HG03571 (cell line): Measurements from ENCODE around the gene SNX9.

Experiments used
- ATAC-seq: cut with Tn5 transposase; IDR thresholded peaks from one replicate; pipeline ENCODE4 v1.9.1; 2021; ENCODE audit not compliant: unreplicated experiment

The SNX9 gene

DNA sequence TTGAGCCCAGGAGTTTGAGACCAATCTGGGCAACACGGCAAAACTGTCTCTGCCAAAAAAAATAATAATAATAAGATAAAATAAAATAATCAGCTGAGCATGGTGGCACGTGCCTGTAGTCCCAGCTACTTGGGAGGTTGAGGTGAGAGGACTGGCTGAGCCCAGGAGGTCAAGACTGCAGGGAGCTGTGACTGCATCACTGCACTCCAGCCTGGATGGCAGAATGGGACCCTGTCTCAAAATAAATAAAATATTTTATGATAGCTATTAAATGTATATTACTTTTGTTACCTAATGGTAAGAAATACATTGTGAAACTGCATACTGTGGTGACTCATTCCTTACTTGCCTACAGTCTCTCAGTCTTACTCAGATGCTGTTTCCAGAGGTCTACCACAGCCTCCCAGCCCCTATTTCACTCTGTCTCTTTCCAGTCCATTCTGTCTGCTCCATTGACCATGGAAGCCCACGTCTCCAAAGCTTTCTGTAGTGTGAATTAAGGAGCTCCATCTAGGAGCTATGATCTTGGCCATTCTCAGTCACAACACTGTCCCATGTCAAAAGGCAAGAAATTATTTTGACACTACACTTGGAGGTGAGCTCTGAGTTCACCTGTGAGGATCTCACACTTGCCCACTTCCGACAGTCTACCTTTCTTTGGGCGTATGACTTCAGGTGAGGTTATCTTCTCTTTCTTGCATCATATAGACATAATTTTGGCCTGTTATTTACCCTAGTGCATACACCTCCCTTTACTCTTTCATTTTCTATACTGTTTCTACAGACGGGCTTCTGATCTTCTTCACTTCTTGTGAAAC is 22.4 kb upstream of the SNX9 start:
- ATAC-seq, result peak; percentile 93

DNA sequence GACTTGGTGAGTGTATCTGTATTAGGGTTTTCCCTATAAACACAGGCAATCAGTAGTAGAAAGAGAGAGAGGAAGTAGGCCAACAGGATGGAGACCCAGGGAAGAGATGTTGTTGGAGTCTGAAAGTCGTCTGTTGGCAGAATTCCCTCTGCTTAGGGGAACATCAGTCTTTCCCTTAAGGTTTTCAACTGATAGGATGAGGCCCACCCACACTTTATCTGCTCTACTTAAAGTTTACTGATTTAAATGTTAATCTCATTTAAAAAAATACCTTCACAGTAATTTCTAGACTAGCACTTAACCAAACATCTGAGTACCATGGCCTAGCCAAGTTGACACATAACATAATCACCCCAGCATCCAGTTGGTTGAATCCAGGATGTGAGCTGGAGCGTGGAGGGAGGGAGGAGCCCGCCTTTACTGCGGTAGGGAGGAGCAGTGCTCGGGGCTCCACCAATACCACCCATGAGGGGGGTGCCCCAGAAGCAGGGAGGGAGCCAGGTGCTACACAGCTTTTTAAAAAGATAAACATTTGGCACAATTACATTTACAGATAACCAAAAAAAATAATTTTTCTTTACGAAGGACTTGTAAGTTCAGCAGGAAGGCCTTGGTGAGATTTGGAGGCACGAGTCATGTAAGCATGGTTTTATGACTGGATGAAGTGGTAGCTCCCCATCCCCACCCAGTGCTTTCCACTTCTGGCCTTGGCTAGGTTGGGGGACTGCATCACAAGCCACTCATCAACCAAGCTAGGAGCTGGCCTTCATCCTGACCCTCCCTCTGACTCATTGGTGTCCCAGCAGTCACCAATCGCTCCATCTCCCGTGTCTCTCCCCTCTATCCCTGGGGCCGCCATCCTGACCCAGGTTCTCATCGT is 18.4 kb upstream of the SNX9 start:
- ATAC-seq, result no peak

DNA sequence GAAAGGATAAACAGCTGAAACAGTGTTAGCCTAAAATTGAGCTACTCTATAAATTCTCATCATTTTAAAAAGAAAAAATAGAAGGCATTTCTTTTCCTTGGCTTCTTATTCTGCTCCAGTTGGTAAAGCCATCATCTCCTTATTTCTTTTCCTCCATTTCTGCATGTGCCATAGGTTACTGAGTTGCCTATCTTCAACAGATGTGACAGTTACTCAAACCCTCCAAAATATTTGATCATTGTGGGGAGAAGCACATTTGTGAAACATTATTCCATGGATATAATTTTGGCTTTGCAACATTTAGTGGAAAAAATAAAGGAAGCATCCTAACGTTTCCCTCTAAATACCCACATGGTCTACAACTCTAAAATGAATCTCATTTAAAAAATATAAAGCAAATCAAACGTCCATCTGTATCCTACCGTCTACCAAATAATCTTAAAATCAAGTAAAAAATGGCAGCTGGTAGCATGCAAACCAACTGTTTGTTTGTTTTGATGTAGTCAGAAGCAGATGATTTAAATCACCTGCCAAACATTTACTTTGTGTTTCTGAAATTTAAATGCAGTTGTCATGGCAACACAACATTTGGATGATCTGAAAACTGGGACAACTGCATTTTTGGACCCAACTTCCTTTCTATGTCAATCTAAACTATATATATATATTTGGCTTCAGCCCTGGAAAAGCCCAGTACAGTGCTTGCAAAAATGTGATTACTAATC is 16.8 kb upstream of the SNX9 start:
- no peak for ATAC-seq

DNA sequence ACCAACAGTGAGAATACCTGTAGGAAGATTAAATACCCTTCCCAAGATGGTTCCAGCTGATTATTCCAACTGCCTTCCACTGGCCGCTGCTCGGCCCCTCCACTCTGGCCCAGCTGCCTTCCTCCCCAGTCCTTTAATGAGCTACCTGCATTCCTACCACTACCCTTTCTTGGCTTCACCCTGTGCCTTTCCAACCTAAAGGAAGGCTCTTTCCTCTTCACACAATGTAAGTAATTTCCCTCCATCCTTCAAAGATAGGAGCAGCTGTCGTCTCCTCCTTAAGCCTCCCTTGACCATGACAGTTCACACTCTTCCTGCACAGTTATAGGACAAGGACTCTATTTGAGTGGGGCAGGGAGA is 16.2 kb upstream of the SNX9 start:
- ATAC-seq, result no peak

DNA sequence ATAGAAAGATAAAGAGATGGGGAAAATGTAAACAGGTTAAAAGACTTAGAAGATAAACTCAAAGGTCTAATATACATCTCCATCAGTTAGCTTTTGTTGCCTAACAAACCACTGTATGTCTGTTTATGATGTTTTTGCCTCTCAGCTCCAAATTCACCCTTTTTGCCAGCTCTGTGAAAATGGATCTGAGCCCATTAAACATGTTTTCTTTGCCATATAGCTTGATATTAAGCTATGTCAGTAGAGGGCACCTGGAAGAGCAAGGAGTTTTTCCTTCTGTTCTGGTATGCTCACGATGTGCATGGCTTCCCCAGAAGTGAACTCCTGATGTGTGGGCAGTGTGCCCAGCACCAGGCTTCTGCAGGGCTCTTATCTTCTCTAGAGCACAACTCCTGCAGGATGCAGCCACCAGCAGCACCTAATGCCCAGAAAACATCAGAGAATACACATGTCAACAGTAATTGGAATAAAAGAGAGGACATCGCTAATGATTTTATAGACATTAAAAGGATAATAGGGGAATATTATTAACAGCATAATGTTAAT is 14.6 kb upstream of the SNX9 start:
- no peak for ATAC-seq

DNA sequence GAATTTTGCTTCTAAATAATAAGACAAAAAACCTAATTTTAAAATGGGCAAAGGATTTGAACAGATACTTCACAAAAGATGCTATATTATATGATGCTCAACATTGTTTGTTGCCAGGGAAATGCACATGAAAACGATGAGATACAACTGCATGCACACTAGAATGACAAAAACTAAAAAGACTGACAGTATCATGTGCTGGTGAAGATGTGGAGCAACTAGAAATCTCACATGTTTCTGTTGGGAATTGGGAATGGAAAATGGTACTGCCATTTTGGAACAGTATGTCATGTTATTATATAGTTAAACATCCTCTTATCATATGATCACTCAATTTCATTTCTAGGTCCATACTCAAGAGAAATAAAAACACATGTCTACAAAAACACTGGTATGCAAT is 13.4 kb upstream of the SNX9 start:
- ATAC-seq, result no peak

DNA sequence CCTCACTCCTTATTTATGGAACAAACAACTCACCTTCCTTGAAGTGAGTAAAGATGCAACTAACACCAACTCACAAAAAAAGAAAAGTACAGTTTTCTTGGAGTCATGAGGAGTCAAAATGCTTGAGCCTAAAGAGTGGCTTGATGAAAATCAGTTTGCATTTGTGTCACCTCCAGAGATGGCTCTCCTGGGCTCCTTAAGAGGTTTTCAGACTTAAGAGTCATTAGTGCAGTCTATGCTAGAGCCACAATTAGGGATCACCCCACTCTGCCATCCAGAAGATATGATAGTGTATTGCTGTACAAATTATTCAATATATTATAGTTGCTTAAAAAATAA is 11.9 kb upstream of the SNX9 start:
- no peak for ATAC-seq

DNA sequence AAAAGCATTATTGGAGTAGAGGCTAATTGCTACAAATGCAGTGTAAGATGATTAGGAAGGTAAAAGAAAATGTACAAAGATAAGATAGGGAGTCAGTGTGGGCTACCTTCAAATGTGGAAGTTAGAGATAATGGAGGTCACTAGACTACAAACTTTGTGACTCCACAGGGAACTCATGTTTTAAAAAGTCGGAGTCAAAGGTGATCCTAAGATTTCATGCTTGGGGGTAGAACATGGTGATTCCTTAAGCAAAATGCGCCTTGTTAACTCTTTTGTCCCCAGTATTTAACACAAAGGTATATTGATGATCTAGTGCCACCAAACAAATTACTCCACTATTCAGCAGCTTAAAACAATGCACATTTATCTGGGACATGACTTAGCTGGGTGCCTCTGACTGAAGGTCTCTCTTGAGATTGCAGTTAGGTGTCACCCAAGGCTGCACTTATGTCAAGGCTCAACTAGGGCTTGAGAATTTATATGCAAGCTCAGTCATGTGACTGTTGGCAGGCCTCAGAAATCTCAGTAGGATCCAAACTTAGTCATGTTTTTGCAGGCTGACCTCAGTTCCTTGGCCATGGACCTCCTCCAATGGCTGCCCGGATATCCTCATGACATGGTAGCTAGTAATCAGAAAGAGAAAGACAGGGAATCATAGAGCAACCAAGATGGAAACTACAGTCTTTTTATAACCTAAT is 11.4 kb upstream of the SNX9 start:
- no peak for ATAC-seq

DNA sequence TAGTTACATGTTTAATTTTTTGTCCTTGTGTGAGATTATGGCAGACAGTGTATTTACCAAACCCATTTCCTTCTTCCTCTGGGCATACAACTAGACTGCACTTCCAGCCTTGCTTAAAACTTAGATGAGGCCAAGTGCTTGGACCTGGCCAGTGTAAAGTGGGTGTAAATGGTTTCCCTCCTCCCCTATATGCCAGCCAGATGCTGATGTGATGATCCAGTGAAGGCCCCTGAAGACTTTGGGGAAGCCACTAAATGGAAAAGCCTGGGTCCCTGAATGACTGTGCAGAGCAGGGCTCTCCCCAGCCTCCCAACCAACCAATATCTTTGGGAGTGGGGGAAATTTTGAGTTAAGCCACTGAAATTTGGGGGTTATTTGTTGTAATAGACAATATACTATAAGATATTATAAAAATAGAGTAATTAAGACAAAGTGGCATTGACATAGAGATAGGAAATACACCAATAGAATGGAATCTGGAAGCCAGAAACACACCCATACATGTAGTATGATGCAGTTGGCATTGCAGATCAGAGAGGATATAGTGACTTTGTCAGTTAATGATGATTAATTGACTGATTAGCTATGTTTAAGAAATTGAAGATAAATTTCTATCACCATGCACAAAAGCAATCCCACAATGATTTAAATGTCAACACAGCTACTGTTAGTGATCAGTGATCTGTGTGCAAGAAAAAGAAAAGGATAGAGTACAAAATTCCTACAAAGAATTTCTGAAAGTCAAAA is 10.4 kb upstream of the SNX9 start:
- ATAC-seq, result no peak

DNA sequence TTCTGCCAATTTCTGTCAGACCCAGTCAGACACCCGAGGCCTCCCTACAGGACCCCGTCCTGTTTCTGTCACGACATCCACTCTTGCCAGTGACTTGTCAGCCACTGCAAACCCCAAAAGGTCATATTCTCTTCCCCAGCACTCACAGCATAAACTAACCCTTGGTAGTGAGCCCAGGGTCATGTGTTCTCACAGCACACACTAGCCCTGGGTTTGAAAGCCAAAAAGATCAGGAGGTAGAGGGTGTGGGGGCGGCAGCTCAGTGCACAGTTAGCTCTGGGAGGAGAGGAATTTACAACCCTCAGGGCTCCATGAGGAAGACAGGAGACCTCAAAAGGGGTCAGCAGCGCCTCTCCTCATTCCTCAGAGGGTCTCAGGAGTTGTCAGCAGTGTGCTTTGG is 9.9 kb upstream of the SNX9 start:
- ATAC-seq, result no peak

DNA sequence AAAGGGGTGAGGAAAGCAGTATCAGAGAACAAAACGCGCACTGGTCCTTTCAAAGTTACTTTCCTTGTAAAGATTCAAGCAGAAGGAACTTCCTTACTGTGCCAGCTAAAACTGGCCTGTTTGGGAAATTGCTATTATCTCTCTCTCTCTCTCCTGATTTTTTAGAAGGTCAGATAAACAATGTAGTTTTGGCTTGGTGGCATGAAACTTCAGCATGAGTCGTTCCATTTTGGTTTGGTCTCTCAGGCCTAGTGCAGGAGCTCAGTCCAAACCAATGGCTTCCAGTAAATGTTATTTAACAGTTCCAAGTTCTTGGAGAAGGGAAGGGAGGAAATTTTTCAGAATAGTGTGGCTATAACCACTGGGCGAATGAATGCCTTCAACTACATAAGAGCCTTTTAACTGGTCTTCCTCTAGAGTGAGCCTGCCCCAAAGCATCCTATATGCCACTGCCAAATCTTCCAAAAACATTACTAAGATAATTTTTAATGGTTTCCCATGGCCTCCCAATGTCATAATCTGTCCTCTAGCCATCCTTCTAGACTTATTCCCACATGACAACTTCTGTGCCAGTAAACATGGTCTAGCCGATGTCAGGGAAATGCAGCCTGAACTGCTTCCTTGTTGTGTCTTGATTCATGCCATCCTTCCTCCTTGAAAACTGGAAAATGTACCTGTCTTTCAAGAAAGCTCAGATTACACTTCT is 9.1 kb upstream of the SNX9 start:
- no peak for ATAC-seq

DNA sequence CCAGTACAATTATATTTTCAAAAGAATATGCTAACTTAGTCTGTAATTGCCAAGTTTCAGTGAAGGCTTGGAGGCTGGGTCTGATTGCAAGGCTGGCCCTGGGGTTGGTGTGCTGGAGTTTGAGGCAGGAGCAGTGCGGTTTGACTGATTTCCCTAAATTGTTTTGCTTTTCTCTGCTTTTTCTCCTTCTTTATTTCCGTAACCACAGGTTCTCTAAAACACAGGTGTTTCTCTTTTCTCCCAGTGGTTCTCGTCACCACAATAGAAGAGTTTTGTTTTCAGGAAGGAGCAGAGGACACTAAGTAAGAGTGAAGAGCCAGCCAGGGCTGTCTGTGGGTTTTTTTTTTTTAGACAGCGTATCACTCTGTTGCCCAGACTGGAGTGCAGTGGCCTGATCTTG is 8.2 kb upstream of the SNX9 start:
- no peak for ATAC-seq

DNA sequence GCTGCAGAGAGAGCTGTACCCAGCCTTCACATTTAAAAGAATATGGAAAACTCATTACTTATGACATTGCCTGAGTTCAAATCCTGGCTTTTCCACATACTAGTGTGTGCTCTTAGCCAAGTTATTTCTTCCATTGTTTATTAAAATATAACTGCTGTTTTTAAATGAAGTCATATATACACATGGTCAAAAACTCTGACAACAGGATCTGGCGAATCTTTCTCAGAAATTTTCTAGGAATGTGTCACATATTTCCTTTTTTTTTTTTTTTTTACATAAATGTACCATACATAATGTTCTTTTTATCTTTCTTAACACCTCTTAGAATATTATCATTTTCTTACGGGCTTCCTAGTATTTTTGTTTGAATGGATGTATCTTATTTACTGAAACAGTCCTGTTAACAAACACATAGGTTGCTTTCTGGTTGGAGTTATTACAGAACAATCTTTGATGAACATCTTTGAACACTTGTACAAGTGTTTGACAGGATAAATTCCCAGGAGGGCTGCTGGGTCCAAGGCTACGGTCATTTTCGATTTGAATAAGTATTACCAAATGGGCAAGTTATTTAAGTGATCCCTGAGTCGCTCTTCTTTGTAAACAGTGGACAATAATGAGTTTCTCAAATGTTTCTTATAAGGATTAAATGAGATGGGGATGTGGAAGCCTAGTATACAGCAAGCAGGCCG is 1.6 kb upstream of the SNX9 start:
- no peak for ATAC-seq

DNA sequence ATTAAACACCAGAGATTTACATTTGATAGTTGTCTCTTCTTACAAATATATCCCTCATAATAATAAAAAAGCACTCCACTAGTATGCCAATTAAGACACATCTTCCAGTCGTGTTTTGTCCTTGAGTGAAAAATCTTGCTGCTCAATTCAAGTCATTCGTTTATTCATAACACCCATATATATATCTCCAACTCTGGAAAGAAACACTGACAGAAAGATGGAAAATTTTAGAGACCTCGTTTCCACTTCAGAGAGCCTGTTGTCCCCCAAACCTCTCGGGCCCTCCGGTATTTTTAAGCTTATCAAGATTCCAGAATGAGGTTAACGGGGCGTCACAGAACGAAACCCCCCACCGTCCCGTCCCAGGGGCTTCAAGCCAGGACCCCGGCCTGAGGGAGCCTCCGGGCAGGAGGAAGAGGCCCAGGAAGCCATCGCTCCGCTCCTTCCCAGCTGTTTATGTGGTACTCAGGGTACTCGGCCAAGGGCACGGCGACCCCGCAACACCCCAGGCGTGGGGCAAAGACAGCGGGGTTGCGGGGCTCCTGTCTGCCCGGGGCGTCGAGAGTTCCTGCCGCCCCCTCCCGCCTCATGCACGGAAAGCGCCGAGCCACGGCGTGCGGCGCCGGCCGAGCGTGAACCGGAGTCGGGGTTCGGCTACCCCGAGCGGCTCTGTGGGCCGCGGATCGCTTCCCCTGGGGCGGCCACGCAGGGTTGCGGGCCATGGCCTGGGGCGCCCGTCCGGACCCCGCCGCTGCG is 623 bp upstream of the SNX9 start:
- peak; percentile 24 for ATAC-seq

DNA sequence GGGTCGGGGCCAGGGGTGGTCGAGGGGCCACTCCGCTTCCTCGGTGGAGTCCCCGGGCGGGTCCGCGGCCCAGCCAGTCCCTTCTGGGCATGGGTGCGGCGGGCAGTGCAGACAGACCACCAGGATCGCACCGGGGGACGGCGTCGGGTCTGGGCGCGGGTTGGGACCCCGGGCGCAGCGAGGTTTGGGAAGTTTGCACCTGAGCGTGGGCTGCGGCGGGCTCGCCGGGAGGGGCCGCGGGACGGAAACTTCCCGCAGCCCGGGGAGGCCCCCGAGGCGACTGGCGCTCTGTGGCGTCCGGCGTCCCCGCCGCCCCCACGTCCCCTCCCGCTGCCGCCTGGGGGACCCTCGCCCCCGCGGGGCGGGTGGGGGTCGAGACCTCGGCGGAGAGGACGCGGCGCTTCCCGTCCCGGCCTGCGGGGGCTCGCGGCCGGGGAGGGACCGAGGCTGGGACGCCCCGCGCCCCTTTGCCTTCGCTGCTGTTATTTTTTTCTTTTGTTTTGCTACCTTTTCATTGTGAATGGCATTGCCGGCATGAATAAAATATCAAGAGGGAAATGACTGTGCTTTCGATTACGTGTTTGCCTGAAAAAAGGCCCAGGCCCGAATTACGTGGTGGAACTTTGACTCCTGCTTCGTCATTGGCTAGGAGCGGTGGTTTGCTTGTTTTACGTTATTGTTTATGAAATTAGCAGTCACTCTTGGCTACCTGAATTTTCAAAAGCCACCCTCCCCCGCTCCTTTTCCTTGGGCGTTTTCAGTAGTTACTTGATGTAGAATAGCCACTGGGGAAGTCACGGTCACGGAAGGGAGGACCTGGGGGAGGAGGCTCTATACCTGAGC is 703 bp downstream of the SNX9 start:
- ATAC-seq, result peak; percentile 38

DNA sequence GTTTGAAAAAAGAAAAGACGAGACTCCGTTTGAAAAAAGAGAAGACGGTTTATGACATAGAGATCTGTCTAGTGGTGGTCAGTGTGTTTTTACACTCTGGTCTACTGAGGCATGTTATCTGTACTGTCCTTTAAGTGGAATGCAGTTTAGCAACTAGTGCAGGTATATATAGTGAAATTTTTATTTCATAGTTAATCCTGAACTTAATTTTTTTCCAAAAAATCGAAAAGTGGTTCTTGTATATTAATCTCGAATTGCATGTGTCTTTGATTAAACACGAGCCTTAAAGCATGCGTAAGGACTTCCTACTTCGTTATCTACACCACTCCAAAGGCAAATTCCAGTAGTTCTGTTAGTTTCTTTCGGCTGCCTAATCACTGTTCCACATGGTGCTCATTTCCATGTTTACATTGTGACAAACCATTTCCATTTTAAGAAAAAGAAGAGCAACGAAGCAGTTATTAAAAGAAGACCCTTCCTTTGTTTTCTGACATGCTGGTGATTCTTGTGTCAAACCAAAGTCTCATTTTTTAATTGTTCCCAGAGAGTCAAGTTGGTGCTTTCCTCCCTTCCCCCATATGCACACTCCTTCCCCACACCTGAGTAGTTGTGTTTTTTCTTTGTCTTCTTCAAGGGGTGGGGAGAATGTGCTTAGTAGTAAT is 2.3 kb downstream of the SNX9 start:
- no peak for ATAC-seq
